Endothelial cell of umbilical vein (primary cell): ENCODE data around the gene CLTCL1.

ENCODE experiments used
- EZH2 ChIP-seq: IDR thresholded peaks from 2 replicates; pipeline ENCODE4 v1.6.1; 2012; ENCODE audit warnings: borderline replicate concordance, low read depth, mild to moderate bottlenecking, moderate library complexity, low read length, inconsistent platforms; ENCODE audit not compliant: severe bottlenecking
- FOS ChIP-seq: IDR thresholded peaks from 2 replicates; pipeline ENCODE4 v1.6.1; 2011; ENCODE audit warnings: mild to moderate bottlenecking, low read length, moderate library complexity, borderline replicate concordance; ENCODE audit not compliant: insufficient read depth
- GATA2 ChIP-seq: IDR thresholded peaks from 2 replicates; pipeline ENCODE4 v1.7.0; 2011; ENCODE audit warnings: low read depth, mild to moderate bottlenecking, moderate library complexity, mixed read lengths, low read length; ENCODE audit not compliant: insufficient read length, insufficient read depth
- JUN ChIP-seq: IDR thresholded peaks from 2 replicates; pipeline ENCODE4 v1.6.1; 2011; ENCODE audit warnings: borderline replicate concordance, low read depth; ENCODE audit not compliant: insufficient read length, insufficient read depth
- MYC ChIP-seq: IDR thresholded peaks from one replicate; pipeline ENCODE4 v1.6.1; 2011; ENCODE audit warnings: mild to moderate bottlenecking, low read depth, low read length
- POLR2A ChIP-seq: IDR thresholded peaks from 2 replicates; pipeline ENCODE4 v1.6.1; 2012; ENCODE audit warnings: low read depth, mild to moderate bottlenecking, control low read depth, low read length
- POLR2AphosphoS5 ChIP-seq: IDR thresholded peaks from 2 replicates; pipeline ENCODE4 v1.6.1; 2012; ENCODE audit warnings: low read depth, mild to moderate bottlenecking, control low read depth, low read length, moderate library complexity; ENCODE audit not compliant: insufficient read depth
- TF ChIP-seq, protein P1 (sequence below), 2 donors: IDR thresholded peaks; 1 replicate in 1 of 2; 2 replicates in 1 of 2; pipeline ENCODE4 v1.5.1; 2011; ENCODE audit warnings: low read length in 2 of 2, mild to moderate bottlenecking in 2 of 2, moderate library complexity in 2 of 2, control low read depth in 1 of 2, inconsistent platforms in 1 of 2, low read depth in 1 of 2; ENCODE audit not compliant: insufficient read depth in 1 of 2; ENCODE audit errors: extremely low read depth in 1 of 2
- TF ChIP-seq, protein P2 (sequence below): IDR thresholded peaks from 2 replicates; pipeline ENCODE4 v1.6.1; 2011; ENCODE audit not compliant: insufficient read depth, insufficient read length

DNA sequence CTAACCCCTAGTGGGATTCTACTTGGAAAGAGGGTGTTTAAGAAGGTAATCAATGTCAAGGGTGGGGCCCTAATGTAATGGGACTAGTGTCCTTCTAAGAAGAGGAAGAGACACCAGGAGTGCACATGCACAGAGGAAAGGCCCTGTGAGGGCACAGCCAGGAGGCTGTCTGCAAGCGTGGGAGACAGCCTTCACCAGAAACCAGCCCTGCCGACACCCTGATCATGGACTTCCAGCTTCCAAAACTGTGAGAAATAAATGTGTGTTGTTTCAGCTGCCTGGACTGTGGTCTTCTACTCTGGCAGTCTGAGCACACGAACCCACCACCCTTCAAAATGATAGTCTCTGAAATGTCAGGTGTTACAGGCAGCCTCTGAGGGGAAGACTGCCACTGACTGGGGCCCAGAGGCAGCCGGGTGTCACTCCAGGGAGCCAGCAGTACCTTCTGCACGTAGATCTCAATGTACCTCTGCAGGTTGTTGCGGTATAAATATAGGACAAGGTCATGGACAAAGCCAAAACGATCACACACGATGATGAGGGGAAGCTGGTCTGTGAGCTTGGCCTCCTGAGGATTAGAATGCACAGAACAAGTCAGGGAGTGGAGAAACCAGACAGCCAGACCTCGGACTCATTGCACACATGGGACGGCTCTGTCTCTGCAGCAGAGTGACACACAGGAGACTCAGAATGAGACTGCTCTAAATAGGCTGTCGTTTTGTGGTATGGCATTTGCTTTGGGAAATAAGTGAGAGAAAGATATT, 69.1 kb downstream of the CLTCL1 start:
- TF ChIP-seq, protein P1, sequence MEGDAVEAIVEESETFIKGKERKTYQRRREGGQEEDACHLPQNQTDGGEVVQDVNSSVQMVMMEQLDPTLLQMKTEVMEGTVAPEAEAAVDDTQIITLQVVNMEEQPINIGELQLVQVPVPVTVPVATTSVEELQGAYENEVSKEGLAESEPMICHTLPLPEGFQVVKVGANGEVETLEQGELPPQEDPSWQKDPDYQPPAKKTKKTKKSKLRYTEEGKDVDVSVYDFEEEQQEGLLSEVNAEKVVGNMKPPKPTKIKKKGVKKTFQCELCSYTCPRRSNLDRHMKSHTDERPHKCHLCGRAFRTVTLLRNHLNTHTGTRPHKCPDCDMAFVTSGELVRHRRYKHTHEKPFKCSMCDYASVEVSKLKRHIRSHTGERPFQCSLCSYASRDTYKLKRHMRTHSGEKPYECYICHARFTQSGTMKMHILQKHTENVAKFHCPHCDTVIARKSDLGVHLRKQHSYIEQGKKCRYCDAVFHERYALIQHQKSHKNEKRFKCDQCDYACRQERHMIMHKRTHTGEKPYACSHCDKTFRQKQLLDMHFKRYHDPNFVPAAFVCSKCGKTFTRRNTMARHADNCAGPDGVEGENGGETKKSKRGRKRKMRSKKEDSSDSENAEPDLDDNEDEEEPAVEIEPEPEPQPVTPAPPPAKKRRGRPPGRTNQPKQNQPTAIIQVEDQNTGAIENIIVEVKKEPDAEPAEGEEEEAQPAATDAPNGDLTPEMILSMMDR (IDR thresholded peaks at IDR 0.05; ENCODE audit: extremely low read depth in 1 of 2, insufficient read depth in 1 of 2, low read depth in 1 of 2, low read length in 2 of 2), result no peak
- TF ChIP-seq POLR2A, result no peak
- TF ChIP-seq POLR2AphosphoS5, result no peak
- TF ChIP-seq EZH2, result no peak
- no peak for TF ChIP-seq MYC
- TF ChIP-seq FOS, result no peak
- TF ChIP-seq, protein P2, sequence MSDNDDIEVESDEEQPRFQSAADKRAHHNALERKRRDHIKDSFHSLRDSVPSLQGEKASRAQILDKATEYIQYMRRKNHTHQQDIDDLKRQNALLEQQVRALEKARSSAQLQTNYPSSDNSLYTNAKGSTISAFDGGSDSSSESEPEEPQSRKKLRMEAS, result no peak
- TF ChIP-seq GATA2, result no peak
- TF ChIP-seq JUN, result no peak
